GM19372 (cell line): ENCODE measurements around the gene KDM4D.
"Not testable (repeated sequence)": the region's sequence is repeated elsewhere in the genome, so short reads cannot be mapped to it uniquely, and the experiment has no call there.

Experiments
- ATAC-seq: cut with Tn5 transposase; IDR thresholded peaks from one replicate; pipeline ENCODE4 v1.9.1; 2021; ENCODE audit warnings: mild to moderate bottlenecking, low read depth, moderate library complexity; ENCODE audit not compliant: unreplicated experiment

Gene KDM4D

DNA sequence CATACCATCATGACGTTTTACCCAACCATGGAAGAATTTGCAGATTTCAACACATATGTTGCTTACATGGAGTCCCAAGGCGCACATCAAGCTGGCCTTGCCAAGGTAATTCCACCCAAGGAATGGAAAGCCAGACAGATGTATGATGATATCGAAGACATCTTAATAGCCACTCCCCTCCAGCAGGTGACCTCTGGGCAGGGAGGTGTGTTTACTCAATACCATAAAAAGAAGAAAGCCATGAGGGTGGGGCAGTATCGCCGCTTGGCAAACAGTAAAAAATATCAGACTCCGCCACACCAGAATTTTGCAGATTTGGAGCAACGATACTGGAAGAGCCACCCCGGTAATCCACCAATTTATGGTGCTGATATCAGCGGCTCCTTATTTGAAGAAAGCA, 52.1 kb downstream of the KDM4D start:
- ATAC-seq, result not testable (repeated sequence)

DNA sequence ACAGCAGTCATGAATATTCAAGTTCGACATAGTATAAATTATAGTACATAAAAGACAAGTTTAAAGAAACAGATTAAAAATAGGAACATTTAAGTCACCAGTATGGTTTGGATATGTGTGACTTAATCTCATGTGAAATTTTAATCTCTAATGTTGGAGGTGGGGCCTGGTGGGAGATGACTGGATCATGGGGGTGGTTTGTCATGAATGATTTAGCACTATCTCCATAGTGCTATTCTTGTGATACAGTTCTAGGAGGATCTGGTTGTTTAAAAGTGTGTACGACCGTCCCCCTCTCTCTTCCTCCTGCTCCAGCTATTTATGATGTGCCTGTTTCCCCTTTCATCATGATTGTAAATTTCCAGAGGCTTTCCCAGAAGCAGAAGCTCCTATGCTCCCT, 54.8 kb downstream of the KDM4D start:
- ATAC-seq, result no peak

DNA sequence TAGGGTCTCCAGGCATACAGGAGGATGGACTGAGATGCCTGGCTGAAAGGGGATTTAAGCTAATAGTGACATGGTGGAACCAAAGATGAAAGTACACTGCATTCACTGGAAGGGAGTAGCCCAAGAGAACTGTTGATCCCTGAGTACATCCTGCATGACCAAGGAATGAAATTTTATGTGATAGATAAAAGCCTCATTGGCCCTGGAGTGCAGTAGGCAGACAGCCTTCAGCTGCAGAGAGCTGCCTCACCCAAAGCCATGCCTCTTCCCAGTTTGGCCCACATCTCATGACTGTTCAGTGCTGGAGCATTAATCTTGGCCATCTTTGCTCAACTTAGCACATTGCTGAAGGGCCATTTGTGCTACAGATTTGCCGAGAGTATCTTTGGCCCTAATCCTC, 59.5 kb downstream of the KDM4D start:
- no peak for ATAC-seq

DNA sequence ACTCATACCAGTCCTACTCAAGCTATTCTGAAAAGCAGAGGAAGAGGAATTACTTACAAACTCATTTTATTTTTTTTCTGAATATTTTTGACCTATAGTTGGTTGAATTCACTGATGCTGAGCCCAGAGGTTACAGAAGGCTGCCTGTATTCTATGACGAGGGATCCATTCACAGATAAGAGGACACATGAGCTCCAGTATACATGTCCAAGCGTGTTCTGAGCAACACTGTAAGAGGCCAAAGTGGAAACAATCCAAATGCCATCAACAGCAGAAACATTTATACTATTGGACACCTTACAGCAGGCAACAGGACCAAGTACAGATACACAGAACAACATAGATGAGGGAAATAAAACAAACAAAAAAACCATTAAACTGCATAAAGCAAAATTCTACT, 61.8 kb downstream of the KDM4D start:
- ATAC-seq, result no peak

DNA sequence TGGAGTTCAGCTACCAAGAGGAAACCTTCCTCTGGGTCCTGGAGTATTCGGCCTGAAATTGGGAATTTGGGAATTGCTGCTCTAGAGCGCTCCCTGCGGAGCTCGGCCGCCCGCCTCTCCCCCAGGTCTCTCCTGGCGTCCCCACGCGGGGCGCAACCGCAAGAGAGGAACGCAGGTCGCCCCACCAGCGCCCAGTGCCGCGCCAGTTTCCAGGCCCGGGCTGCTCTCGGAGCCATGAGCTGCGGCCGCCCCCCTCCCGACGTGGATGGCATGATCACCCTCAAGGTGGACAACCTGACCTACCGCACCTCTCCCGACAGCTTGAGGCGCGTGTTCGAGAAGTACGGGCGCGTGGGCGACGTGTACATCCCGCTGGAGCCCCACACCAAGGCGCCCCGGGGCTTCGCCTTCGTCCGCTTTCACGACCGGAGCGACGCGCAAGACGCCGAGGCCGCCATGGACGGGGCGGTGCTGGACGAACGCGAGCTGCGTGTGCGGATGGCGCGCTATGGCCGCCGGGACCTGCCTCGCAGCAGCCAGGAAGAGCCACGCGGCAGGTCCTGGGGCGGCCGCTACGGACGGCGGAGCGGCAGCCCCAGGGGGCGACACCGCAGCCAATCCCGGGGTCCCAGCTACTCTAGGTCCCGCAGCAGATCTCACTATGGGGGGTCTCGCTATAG, 64.0 kb downstream of the KDM4D start:
- ATAC-seq, result not testable (repeated sequence)

DNA sequence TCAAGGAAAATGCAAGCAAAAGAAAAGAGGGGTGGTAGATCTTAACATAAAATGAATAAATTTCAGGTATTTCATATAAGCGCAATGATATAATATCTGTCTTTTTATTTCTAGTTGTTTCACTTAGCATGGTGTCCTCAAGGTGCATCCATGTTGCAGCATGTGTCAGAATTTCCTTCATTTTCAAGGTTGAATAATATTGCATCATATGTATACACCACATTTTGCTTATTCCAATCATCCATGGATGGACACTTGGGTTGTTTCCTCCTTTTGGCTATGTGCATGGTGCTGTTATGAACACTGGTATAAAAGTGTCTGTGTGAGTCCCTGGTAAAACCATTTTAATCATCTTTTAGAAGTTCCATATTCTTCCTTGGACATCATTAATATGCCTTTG, 68.7 kb downstream of the KDM4D start:
- ATAC-seq, result no peak

DNA sequence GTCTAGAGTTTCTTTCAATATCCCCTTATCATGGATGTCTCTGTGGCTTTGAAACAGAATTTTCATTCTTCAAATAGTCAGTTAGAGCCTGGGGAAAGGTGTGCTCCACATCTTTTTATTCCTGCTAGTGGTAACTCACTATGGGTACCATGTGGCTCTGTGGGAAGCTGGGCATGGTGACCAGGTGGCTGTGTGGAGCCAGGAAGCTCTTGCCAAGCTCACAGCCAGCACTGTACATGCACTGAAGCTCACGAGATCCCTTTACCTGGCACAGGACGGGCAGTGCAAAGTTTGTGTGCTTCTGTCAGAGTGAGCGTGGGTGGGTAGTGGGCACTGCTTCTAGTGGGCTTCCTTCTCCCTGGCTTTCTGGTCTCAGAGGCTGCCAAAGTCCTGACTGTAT, 69.4 kb downstream of the KDM4D start:
- no peak for ATAC-seq

DNA sequence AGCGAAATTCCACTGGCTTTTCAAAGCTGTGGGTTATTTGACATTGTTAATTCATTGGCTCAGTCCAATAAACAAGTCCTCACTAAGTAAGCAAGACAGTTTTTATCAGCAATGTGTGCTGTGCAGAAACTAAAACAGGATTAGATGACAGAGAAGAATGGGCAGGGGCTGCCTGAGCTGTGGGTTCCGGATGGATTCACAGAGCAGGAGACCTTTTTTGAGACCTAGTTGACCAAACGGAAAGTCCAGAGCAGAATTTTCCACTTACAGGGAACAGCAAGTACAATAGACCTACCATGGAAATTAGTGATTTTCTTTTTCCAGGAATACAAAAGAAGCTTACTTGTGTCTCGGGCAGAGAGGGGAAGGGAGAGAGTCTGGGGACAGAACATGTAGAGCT, 70.5 kb downstream of the KDM4D start:
- no peak for ATAC-seq

DNA sequence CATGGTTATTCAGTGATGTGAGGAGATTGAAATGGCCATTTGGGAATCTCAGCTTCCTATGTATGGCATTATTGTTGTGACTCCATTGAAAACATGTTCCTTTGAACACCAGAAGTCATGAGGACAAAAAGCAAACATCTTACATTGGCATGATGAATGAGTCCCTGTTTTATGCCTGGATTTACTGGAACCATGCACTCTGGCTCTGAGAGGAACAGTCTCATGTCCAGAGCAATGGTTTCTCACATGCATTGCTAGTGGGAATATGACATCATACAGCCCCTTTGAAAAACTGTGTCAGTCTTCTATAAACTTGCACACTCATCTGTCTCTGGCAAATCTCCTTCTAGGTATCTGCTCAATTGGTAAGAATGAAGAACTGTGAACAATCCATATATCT, 72.3 kb downstream of the KDM4D start:
- ATAC-seq, result no peak
